Fibroblast of lung (primary cell): ENCODE data around the gene FER. TPM values are rescaled to one million over a fixed set of nuclear protein-coding genes. Genes with fewer than 3 reads are reported as not detected.

Experiments
- DNase-seq, 2 donors: peaks; one replicate each; pipeline versions ENCODE4 v3.0.0 to v3.0.0-alpha.2; 2010; ENCODE audit warnings: low read depth in 2 of 2
- H2AFZ ChIP-seq: 2 replicates; pipeline ENCODE4 v1.5.1; 2012; ENCODE audit warnings: low read length, control low read depth, inconsistent platforms
- H3K27ac ChIP-seq: 2 replicates; pipeline ENCODE4 v1.5.1; 2011; ENCODE audit warnings: low read length, control low read depth; ENCODE audit not compliant: insufficient read depth
- H3K27me3 ChIP-seq: 2 replicates; pipeline ENCODE4 v1.5.1; 2011; ENCODE audit warnings: mild to moderate bottlenecking, low read length; ENCODE audit not compliant: control insufficient read depth, insufficient read depth
- H3K36me3 ChIP-seq: 2 replicates; pipeline ENCODE4 v1.5.1; 2011; ENCODE audit warnings: low read length; ENCODE audit not compliant: control insufficient read depth, insufficient read depth
- H3K4me1 ChIP-seq: 2 replicates; pipeline ENCODE4 v1.5.1; 2011; ENCODE audit warnings: low read length; ENCODE audit not compliant: control insufficient read depth, insufficient read depth; ENCODE audit errors: extremely low read depth
- H3K4me2 ChIP-seq: 2 replicates; pipeline ENCODE4 v1.5.1; 2011; ENCODE audit warnings: low read length, control low read depth; ENCODE audit not compliant: insufficient read depth; ENCODE audit errors: extremely low read depth
- H3K4me3 ChIP-seq, 4 experiments: fragments of 200-600 bp in 1 of 4; sonication (generic) in 1 of 4; replicated peaks in 1 of 4; 2 replicates each; pipeline ENCODE4 v1.5.1; 2011 to 2016; ENCODE audit warnings: low read length in 4 of 4, low read depth in 3 of 4, mild to moderate bottlenecking in 3 of 4, control low read depth in 2 of 4, inconsistent platforms in 1 of 4, mixed read lengths in 1 of 4; ENCODE audit not compliant: insufficient read depth in 1 of 4; ENCODE audit errors: control extremely low read depth in 1 of 4
- H3K79me2 ChIP-seq: 2 replicates; pipeline ENCODE4 v1.5.1; 2012; ENCODE audit warnings: mild to moderate bottlenecking, low read length, inconsistent platforms; ENCODE audit not compliant: control insufficient read depth, insufficient read depth
- H3K9ac ChIP-seq: 2 replicates; pipeline ENCODE4 v1.5.1; 2011; ENCODE audit warnings: mild to moderate bottlenecking, low read length, control low read depth; ENCODE audit not compliant: insufficient read depth
- H3K9me3 ChIP-seq: 2 replicates; pipeline ENCODE4 v1.5.1; 2012; ENCODE audit warnings: low read depth, low read length; ENCODE audit not compliant: control insufficient read depth, insufficient read depth
- H4K20me1 ChIP-seq: 2 replicates; pipeline ENCODE4 v1.5.1; 2011; ENCODE audit warnings: low read length; ENCODE audit not compliant: control insufficient read depth, insufficient read depth; ENCODE audit errors: extremely low read depth
- CTCF ChIP-seq, 2 donors: IDR thresholded peaks in 1 of 2; conservative IDR thresholded peaks in 1 of 2; 1 replicate in 1 of 2; 2 replicates in 1 of 2; pipeline ENCODE4 v1.5.1; 2011 to 2012; ENCODE audit warnings: low read length in 2 of 2, control low read depth in 1 of 2, inconsistent platforms in 1 of 2, low read depth in 1 of 2, mild to moderate bottlenecking in 1 of 2
- EZH2 ChIP-seq: IDR thresholded peaks from 2 replicates; pipeline ENCODE4 v1.5.1; 2012; ENCODE audit warnings: low read length, control low read depth, mild to moderate bottlenecking; ENCODE audit errors: missing control alignments
- polyA plus RNA-seq, 2 donors: library from polyadenylated mRNA; depleted of rRNA in 1 of 2; stranded (reverse) in 1 of 2; unstranded in 1 of 2; fragments of >200 nt; gene quantifications; 2 replicates each; pipeline ENCODE4 v1.2.1, GENCODE V29; 2011 to 2012; ENCODE audit warnings: missing spikeins in 1 of 2
- total RNA-seq: library from RNA; depleted of rRNA; stranded (reverse); fragments of >200 nt; gene quantifications from 2 replicates; pipeline ENCODE4 v1.2.1, GENCODE V29; 2014

The FER gene
- total and polyA plus RNA-seq, 2 donors (not counting 1 experiment from before 2014, with no cell fraction given) = 12.2 to 21.3 TPM

GRCh38 chr5:108953940-108954339, 206.2 kb downstream of the FER start:
- no peaks in the 10 kb centered on the region for H3K27me3 ChIP-seq
- no peak overlapping the region for H3K9ac ChIP-seq
- H3K9me3 ChIP-seq = no peaks in the 10 kb centered on the region
- no peak overlapping the region for H3K4me3 ChIP-seq
- no peak overlapping the region for H3K27ac ChIP-seq
- H3K4me1 ChIP-seq = no peaks in the 10 kb centered on the region
- H3K79me2 ChIP-seq = no peaks in the 10 kb centered on the region
- TF ChIP-seq EZH2 (no peak), CTCF (conservative IDR thresholded peaks at IDR 0.05 in 1 of 2, IDR thresholded peaks at IDR 0.05 in 1 of 2; ENCODE audit: low read depth in 1 of 2, low read length in 2 of 2) (no peak)
- H3K36me3 ChIP-seq = no peaks in the 10 kb centered on the region
- H2AFZ ChIP-seq = no peak overlapping the region
- DNase-seq = peak in 1 of 2 donors; percentile 7
- no peaks in the 10 kb centered on the region for H4K20me1 ChIP-seq
- no peak overlapping the region for H3K4me2 ChIP-seq

- Histone ChIP-seq H3K27me3 (no peaks in the 10 kb centered on the region), H3K4me2 (no peak overlapping the region), H3K79me2 (no peaks in the 10 kb centered on the region), H3K4me3 (no peak overlapping the region), H4K20me1 (no peaks in the 10 kb centered on the region), H3K9ac (no peak overlapping the region), H3K27ac (no peak overlapping the region), H3K36me3 (no peaks in the 10 kb centered on the region), H2AFZ (no peak overlapping the region), H3K9me3 (no peaks in the 10 kb centered on the region), H3K4me1 (no peaks in the 10 kb centered on the region)
- TF ChIP-seq CTCF (conservative IDR thresholded peaks at IDR 0.05 in 1 of 2, IDR thresholded peaks at IDR 0.05 in 1 of 2; ENCODE audit: low read depth in 1 of 2, low read length in 2 of 2) = no peak
- TF ChIP-seq EZH2 = no peak
- no peak for DNase-seq
These were observed 209.6 kb downstream of the FER start for GRCh38 chr5:108957333-108957732.

- Histone ChIP-seq H2AFZ (no peak overlapping the region), H3K79me2 (no peaks in the 10 kb centered on the region), H3K36me3 (no peaks in the 10 kb centered on the region), H3K4me2 (no peak overlapping the region), H3K4me3 (no peak overlapping the region), H3K27me3 (no peaks in the 10 kb centered on the region), H3K9ac (no peak overlapping the region), H3K4me1 (no peaks in the 10 kb centered on the region), H3K27ac (no peak overlapping the region), H4K20me1 (no peaks in the 10 kb centered on the region), H3K9me3 (no peaks in the 10 kb centered on the region)
- DNase-seq = no peak
- TF ChIP-seq CTCF (conservative IDR thresholded peaks at IDR 0.05 in 1 of 2, IDR thresholded peaks at IDR 0.05 in 1 of 2; ENCODE audit: low read depth in 1 of 2, low read length in 2 of 2) (no peak), EZH2 (no peak)
These were observed 219.2 kb downstream of the FER start for GRCh38 chr5:108966910-108967309.
